CD4-positive, alpha-beta T cell treated with Interleukin-15 for 4 hours (primary cell): ENCODE measurements around the gene CD27.
"Not testable (repeated sequence)": the region's sequence is repeated elsewhere in the genome, so short reads cannot be mapped to it uniquely, and the experiment has no call there.

ENCODE experiments used
- DNase-seq: peaks from one replicate; pipeline ENCODE4 v3.0.0-alpha.2; 2020; ENCODE audit warnings: low spot score

CD27 gene

DNA sequence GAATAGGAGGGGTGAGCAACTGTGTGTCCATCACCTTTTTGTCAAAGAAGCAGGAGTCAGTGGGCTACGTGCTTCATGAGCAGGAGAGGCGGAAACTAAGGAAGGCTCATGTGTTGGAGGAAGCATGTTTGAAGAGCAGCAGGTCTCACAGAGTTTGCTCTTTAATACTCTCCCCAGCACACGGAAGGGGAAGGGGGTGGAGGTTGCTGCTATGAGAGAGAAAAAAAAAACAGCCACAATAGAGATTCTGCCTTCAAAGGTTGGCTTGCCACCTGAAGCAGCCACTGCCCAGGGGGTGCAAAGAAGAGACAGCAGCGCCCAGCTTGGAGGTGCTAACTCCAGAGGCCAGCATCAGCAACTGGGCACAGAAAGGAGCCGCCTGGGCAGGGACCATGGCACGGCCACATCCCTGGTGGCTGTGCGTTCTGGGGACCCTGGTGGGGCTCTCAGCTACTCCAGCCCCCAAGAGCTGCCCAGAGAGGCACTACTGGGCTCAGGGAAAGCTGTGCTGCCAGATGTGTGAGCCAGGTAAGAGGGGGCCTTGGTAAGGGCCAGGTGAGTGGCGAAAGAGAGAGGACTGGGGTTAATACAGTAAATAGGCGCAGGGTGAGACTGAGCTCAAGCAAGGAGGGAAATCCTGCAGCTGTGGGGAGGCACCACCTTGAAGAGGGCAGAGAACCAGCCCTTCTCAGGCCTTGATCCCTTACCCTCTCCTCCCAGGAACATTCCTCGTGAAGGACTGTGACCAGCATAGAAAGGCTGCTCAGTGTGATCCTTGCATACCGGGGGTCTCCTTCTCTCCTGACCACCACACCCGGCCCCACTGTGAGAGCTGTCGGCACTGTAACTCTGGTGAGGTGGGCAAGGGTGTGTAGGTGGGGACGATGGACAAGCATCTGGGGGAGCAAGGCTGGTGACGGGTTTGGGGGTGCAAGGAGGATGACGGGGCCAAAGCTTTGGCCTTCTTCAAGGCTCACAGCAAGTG, at the start of gene CD27:
Gene CD27, plus strand, starts transcription at position 252 of the 985 bp plus-strand sequence. Its CDS starts 141 bp downstream, at position 393.
- DNase-seq, result peak; percentile 52

DNA sequence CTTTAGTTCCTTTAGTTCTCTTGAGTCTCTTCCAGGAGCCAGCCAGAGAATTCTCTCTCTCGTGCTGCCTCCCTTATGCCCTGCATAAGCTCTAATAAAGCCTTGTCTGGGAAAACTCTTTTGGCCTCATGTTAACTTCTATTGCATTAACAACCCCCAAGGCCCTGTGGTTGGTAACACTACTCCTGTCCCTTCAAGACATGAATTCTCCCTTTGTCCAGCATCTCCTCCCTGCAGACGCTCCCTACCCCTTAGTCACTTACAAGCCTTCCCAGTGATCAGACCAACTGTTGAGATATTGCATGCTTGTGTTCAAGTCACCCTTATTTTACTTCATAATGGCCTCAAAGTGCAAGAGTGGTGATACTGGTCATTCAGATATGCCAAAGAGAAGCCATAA, 48.7 kb upstream of the CD27 start:
- DNase-seq, result no peak

DNA sequence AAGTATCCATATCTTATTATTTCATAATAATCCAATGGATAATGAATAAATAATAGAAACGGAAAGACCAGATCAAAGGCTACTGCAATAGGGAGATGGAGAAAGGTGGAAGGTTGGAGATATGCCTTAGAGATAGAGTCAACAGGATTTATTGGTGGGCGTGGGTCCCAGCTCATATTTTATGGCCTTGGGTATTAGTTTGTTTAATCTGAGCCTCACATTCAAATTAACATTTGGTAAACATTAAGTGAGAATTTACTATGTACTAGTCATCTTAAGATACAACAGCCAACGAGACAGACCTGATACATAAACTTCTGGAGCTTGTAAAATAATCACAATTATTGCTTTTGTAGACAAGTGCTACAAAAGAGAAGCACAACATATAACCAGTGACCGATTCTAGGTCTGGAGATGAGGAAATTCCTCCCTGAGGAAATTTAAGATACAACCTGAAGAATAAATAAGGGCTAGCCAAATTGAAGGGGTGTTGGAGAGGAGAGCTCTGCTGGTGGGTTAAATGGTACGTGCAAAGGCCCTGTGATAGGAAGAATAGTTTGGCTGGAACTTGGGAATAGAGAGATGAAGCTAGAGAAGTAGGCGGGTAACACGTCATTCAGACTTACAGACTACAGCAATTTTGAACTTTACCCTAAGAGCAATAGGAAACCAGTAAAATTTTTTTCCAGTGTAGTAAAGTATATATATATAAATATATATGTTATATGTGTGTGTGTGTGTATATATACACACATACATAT, 44.7 kb upstream of the CD27 start:
- no peak for DNase-seq

DNA sequence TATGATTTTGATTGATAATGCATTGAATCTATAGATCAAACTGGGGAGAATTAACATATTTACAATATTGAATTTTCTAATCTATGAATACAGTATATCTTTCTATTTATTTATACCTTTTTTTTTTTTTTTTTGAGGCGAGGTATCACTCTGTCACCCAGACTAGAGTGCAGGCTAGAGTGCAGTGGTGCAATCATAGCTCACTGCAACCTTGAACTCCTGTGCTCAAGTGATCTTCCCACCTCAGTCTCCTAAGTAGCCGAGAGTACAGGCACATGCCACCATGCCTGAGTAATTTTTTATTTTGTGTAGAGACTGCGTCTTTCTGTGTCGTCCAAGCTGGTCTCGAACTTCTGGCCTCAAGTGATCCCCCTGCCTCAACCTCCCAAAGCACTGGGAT, 40.4 kb upstream of the CD27 start:
- no peak for DNase-seq

DNA sequence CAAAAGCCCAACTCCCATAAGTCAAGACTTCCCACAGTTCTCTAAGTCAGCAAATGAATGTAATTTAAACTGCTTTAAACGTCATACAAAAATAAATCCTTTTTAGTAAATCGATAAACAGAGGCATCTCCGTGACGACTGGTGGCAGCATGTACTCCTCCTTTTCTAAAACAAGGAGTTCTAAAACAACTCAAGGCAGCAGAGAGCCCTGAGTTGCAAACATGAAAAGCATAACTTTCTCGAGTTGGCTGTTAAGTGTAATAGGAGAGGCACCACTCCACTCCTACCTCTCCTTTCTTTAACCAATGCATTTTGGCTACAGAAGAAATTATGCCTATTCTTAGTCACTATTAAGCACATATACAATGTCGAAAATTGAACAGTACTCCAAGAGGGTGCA, 38.8 kb upstream of the CD27 start:
- no peak for DNase-seq

DNA sequence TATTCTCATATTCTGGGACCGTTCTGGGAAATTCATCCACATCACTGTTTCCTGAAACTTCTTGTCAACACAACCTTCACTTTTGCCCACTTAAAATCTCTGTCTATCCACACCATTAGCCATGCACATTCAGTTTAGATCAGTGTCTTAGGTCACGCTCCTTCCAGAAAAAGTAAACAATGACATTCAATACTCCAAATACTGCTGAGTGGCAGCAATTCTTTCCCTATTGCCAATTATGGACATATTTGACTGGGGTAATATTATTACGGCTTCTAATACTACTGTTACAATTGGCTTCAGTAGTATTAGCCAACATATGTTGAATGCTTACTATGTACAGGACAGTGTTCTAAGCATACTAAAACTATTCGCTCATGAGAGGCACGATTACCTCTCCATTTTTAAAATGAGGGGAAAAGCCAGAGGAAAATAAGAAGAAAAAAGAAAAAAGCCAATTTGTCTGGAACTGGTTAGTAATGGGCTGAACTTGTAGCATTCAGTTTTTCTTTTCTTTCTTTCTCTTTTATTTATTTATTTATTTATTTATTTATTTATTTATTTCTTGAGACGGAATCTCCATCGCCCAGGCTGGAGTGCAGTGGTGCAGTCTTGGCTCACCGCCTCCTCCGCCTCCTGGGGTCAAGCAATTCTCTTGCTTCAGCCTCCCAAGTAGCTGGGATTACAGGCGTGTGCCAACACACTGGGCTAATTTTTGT, 37.4 kb upstream of the CD27 start:
- no peak for DNase-seq

DNA sequence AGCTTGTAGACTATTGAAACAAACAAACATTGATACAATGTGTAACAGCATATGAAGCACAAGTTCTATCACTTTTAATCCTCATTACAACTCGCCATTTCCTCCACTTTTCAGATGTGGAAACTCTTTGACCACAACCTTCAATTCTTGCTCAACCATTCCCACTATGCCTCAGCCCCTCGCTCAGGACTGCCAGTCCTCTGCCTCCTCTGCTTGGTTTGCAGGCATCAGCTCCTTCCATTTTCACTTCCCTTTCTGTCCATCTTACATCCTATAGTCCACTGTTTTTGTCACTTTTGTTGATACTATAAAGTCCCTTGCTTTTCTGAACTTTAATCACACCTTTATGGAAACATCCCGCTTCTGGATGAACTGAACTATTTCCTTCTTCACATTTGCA, 28.2 kb upstream of the CD27 start:
- DNase-seq, result no peak

DNA sequence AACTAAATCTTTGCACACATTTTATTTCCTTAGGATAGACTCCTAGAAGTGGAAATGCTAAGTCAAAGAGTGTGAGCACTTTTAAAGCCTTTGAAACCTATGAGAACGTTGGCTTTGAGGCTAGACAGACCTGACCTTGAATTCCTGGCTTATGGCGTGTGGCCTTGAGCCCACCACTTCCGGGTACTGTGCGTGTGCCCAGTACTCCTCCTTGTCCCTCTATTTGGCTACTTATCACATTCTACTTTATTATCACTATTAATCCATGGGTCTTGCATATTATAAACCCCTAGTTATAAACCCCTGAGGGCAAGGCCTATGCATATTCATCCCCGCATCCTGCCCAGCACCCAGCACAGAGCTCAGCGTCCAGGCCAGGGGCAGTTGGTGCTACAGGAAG, 26.0 kb upstream of the CD27 start:
- no peak for DNase-seq

DNA sequence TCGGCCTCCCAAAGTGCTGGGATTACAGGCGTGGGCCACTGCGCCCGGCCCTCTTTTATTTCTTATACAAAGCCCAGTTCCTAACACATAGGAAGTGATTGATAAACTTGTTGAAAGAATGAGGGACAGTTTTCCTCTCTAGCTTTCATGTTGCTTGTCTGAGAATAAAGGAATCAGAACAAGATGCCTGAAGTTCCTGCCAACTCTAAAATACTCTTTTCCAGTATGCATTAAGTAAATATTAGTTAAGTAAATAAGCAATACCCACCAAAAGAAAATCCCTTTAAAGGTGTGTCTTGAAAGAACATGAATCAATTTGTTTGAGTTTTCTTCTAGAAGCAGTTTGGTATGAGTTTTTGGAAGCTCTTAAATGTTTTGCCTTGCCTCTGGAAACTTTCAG, 24.4 kb upstream of the CD27 start:
- DNase-seq, result no peak

DNA sequence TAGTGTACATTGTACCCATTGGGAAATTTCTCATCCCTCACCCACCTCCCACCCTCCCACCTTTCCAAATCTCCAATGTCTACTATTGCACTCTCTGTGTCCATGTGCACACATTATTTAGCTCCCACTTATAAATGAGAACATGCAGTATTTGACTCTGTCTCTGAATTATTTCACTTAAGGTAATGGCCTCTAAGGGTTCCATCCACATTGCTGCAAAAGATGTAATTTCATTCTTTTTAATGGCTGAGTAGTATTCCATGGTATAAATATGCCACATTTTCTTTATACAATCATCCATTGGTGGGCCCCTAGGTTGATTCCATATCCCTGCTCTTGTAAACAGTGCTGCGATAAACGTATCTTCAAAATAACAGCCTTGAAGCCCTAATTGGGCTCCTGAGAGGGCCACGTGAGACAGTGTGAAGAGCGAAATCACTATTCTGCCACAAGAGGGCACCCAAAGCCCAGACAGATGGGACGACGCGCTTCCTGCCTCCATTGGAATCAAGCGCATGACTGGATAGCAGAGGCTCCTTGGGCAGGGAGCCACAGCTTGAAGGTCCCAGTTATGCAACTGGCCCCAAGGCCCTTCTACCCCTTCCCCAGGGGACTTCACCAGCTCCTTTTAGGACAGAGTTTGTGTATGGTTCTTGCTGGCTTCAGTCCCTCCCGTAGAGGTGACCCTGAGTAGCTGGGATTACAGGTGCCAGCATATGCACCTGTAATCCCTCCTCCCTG, 21.3 kb upstream of the CD27 start:
- peak; percentile 88 for DNase-seq

DNA sequence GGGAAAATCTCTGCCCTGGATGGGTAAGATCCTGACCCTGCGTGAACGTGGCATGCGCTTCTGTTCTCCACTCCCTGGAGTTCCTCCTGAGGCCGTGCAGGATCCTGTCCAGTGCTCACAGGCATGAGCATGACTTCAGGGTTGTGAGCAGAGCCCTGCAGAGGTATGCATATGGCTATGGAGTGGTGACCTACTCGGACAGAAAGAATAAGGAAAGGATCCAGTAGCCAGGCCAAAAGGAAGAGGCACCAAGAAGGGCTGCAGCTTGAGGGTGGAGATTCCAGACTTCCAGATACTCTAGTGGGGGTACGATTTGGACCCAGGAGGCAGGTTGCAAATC, 20.8 kb upstream of the CD27 start:
- no peak for DNase-seq

DNA sequence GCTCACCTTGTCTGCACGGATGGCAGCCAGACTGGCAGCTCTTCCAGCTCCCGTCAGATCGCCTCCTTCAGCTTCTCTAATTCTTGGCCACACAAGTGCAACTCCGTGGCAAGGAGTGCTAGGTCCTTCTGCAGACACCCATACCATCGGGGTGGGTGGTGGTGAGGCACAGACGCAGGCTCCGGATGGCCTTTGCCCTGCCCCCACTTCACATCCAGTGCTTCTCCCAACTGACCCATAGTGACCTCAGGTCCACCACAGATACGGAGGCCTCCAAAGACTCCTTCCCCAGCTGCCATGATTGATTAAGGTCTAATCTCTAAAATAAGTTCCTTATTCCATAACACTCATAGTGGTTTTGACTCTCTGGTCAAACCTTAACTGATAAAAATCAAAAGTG, 19.9 kb upstream of the CD27 start:
- DNase-seq, result no peak

DNA sequence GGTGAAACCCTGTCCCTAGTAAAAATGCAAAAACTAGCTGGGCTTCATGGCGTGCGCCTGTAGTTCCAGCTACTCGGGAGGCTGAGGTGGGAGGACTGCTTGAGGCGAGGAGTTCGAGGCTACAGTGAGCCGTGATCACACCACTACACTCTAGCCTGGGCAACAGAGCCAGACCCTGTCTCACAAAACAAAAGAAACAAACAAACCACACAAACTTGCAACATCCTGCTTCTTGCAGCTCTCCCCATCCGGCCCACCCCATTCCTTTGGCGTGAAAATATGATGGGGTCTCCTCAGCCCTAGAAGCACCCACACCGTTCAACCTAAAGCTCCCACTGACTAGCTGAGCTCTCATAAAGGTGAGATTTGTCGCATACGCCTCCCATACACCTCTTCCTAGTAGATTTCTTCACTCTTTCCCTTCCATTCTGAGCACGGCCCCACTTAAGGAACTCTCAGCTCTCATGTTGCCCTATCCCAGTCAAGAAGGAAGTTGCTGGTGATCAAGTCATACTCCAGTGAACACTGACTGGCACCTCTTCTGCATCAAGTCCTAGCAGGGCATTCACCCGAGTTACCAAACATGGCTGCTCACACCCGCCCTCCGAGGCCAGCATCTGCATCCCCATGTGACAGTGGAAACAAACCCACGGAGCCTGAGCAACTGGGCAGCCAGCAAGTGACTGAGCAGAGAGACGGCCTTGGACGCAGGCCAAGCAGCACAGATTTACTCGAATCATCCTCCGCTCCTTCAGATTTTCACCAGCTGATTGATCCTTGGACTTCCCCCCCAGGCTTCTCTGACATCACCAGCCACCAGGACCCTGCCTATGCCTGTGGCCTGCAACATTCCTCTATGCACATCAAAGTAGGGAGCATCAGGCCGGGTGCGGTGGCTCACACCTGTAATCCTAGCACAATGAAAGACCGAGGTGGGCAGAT, 18.9 kb upstream of the CD27 start:
- no peak for DNase-seq

DNA sequence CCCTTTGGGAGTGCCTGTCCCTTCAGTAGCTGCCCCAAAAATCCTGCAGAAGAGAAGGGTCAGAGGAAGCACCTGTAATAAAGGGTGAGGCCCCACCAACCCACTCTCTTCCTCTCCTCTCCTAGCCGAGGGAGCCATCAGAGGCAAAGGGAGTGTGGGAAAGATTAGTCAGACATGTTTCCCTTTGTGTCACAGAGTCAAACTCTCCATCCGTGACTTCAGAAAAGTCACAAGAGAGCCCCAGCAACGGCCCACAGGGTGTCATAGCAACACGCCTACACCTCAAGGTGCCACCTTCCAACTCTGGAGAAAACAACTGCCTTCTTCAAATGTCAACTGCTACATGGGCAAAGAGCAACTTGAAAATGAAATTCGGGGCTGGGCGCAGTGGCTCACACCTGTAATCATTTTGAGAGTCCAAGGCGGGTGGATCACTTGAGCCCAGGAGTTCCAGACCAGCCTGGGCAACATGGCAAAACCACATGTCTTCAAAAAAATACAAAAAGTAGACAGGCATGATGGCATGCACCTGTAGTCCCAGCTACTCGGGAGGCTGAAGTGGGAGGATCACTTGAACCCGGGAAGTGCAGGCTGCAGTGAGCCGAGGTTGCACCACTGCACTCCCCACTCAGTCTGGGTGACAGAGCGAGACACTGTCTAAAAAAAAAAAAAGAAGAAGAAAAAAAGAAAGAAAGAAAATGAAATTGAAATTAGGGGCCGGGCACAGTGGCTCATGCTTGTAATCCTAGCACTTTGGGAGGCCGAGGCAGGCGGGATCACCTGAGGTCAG, 17.7 kb upstream of the CD27 start:
- DNase-seq, result peak; percentile 90

DNA sequence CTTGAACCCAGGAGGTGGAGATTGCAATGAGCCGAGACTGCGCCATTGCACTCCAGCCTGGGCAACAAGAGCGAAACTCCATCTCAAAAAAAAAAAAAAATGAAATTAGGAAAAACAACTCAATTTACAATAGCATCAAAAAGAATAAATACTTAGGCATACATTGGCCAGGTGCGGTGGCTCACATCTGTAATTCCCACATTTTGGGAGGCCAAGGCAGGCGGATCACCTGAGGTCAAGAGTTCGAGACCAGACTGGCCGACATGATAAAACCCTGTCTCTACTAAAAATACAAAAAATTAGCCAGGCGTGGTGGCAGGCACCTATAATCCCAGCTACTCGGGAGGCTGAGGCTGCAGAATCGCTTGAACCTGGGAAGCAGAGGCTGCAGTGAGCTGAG, 17.0 kb upstream of the CD27 start:
- DNase-seq, result not testable (repeated sequence)

DNA sequence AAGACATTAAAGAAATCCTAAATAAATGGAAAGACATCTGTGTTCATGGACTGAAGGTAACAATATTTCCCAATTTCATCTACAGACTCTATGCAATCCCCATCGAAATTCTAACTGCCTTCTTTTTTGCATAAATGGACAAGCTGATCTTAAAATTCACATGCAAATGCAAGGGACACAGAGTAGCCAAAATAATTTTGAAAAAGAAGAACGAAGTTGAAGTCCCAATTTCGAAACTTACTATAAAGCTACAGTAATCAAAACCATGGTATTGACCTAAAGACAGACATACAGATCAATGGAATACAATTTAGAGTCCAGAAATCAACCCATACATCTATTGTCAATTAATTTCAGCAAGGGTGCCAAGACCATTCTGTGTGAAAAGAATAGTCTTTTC, 16.4 kb upstream of the CD27 start:
- no peak for DNase-seq

DNA sequence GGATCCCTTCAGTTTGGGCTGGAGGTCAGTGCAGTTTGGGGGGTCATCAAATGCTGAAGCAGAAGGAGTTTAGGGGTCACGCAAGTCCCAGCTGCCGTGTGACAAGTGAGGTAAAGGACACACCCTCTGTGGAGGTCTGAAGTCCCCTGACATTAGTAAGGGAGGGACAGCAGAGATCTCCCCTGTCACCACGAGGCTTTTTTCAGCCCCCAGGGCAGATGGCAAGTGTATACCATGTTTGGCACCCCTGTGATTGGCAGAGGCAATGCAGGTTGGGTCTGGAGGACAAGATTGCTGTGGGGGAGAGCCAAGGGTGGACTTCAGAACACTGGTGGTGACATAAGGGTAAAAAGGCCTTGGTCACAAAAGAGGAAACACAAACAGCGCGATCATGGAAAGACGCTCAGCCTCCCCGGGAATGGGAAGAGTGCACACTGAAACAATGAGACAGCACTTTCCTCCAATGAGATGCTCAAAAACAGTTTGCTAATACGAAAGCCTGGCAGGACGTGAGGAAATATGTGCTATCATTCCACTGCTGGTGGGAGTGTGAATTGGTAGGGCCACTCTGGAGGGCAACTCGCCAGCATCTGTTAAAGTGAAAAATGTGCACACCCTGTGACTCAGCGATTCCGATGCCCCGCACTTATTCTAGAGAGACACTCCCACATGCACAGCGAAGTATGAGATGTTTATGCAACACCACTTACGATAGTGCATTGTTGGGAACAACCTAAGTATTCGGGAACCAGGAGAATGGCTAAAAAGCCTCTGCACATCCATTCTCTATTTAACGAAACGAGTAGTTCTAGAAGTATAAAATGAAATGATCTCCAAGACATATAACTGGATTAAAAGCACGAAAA, 14.4 kb upstream of the CD27 start:
- no peak for DNase-seq

DNA sequence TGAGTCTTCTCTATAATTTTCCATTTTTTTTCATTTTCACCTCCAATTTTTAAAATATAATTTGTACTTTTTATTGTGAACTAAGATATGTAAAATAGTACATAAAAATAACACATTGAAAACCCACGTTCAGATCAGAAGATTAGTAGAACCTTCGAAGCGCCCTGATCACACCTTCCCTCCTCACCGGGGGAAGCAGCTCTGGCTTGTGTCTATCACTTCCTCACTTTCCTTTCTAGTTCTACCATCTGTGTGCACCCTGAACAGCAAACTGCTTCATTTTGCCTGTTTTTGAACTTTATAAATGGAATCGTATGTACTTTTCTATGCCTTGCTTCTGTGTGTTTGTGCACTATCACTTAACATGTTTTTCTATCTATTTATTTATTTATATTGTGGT, 11.8 kb upstream of the CD27 start:
- DNase-seq, result no peak
